ENCODE data around the gene PMPCA. TPM values are rescaled to one million over a fixed set of nuclear protein-coding genes. Genes with fewer than 3 reads are reported as not detected.

PMPCA gene
- total RNA-seq, 3 donors from 2014 or later (not counting 1 experiment from before 2014, with no cell fraction given) = 78.3 to 84.8 (median 79.3) TPM

- DNase-seq (no peak), ATAC-seq (no peak)
- no peak for TF ChIP-seq CTCF (IDR thresholded peaks at IDR 0.05)
- Mint-ChIP-seq H3K27ac (no peak overlapping the region), H3K9me3 (no peaks in the 10 kb centered on the region), H3K4me3 (no peak overlapping the region), H3K36me3 (no peaks in the 10 kb centered on the region), H3K27me3 (ENCODE audit: low read depth in 2 of 2) (no peaks in the 10 kb centered on the region), H3K4me1 (peaks cover 14 to 30% of the 10 kb centered on the region in 2 donors)
- H3K4me3 ChIP-seq (ENCODE audit: low read length) = no peak overlapping the region
- H3K27me3 ChIP-seq (ENCODE audit: control insufficient read depth, insufficient read depth, low read length) = no peaks in the 10 kb centered on the region
- peaks cover 24% of the 10 kb centered on the region for H3K4me1 ChIP-seq (ENCODE audit: control insufficient read depth, insufficient read depth, low read length)
- 96% methylated on average over 35 of the region's 37 CpGs for WGBS (ENCODE audit: insufficient coverage)
- H3K36me3 ChIP-seq (ENCODE audit: control insufficient read depth, insufficient read depth, low read length) = no peaks in the 10 kb centered on the region
- no peaks in the 10 kb centered on the region for H3K9me3 ChIP-seq (ENCODE audit: control insufficient read depth, insufficient read depth, low read length)
- intact Hi-C loops (cut with micrococcal nuclease) = no loop called here
- no peak overlapping the region for H3K27ac ChIP-seq (ENCODE audit: low read length)
Observed at GRCh38 chr9:136433849-136434579, 23.6 kb downstream of the PMPCA start.

GRCh38 chr9:136434580-136435169, 24.2 kb downstream of the PMPCA start:
- Histone ChIP-seq H3K27ac (ENCODE audit: low read length) (no peak overlapping the region), H3K4me3 (ENCODE audit: low read length) (no peak overlapping the region), H3K4me1 (ENCODE audit: control insufficient read depth, insufficient read depth, low read length) (peaks cover 24% of the 10 kb centered on the region), H3K36me3 (ENCODE audit: control insufficient read depth, insufficient read depth, low read length) (no peaks in the 10 kb centered on the region), H3K27me3 (ENCODE audit: control insufficient read depth, insufficient read depth, low read length) (no peaks in the 10 kb centered on the region), H3K9me3 (ENCODE audit: control insufficient read depth, insufficient read depth, low read length) (no peaks in the 10 kb centered on the region)
- Mint-ChIP-seq H3K27ac (no peak overlapping the region), H3K4me1 (peaks cover 14 to 30% of the 10 kb centered on the region in 2 donors), H3K9me3 (no peaks in the 10 kb centered on the region), H3K36me3 (no peaks in the 10 kb centered on the region), H3K4me3 (no peak overlapping the region), H3K27me3 (ENCODE audit: low read depth in 2 of 2) (no peaks in the 10 kb centered on the region)
- no peak for TF ChIP-seq CTCF (IDR thresholded peaks at IDR 0.05)
- intact Hi-C loops (cut with micrococcal nuclease) = no loop called here
- DNase-seq = no peak
- 97% methylated on average over 15 of the region's 17 CpGs for WGBS (ENCODE audit: insufficient coverage)
- no peak for ATAC-seq

- DNase-seq = no peak
- Mint-ChIP-seq H3K9me3 (no peaks in the 10 kb centered on the region), H3K4me3 (peak overlapping the region; percentile 65), H3K4me1 (peaks cover 14 to 30% of the 10 kb centered on the region in 2 donors), H3K27ac (no peak overlapping the region), H3K36me3 (no peaks in the 10 kb centered on the region), H3K27me3 (ENCODE audit: low read depth in 2 of 2) (no peaks in the 10 kb centered on the region)
- 93% methylated on average over 25 of the region's 25 CpGs for WGBS (ENCODE audit: insufficient coverage)
- Histone ChIP-seq H3K27ac (ENCODE audit: low read length) (no peak overlapping the region), H3K4me3 (ENCODE audit: low read length) (no peak overlapping the region), H3K4me1 (ENCODE audit: control insufficient read depth, insufficient read depth, low read length) (peaks cover 29% of the 10 kb centered on the region), H3K27me3 (ENCODE audit: control insufficient read depth, insufficient read depth, low read length) (no peaks in the 10 kb centered on the region), H3K36me3 (ENCODE audit: control insufficient read depth, insufficient read depth, low read length) (peaks cover 2% of the 10 kb centered on the region), H3K9me3 (ENCODE audit: control insufficient read depth, insufficient read depth, low read length) (no peaks in the 10 kb centered on the region)
- intact Hi-C loops (cut with micrococcal nuclease) = no loop called here
- no peak for TF ChIP-seq CTCF (IDR thresholded peaks at IDR 0.05)
- no peak for ATAC-seq
Observed at GRCh38 chr9:136436055-136436634, 25.7 kb downstream of the PMPCA start.

Data from natural killer cell (primary cell).